Nephron progenitor cell (in vitro differentiated cells): ENCODE data around the gene ANKS1B.

Experiments
- DNase-seq: peaks from one replicate; pipeline ENCODE4 v3.0.0; 2021
- H3K27ac Mint-ChIP-seq: 2 replicates; pipeline ENCODE4 v1.8.0; 2021; ENCODE audit warnings: mild to moderate bottlenecking, moderate library complexity, mixed read lengths
- H3K27me3 Mint-ChIP-seq: 2 replicates; pipeline ENCODE4 v1.8.0; 2021; ENCODE audit warnings: mild to moderate bottlenecking, low read depth, mixed read lengths; ENCODE audit not compliant: poor library complexity
- H3K36me3 Mint-ChIP-seq: 2 replicates; pipeline ENCODE4 v1.8.0; 2021; ENCODE audit warnings: low read depth, mixed read lengths
- H3K4me1 Mint-ChIP-seq: 2 replicates; pipeline ENCODE4 v1.8.0; 2021; ENCODE audit warnings: mixed read lengths
- H3K4me3 Mint-ChIP-seq: 2 replicates; pipeline ENCODE4 v1.8.0; 2021; ENCODE audit warnings: mild to moderate bottlenecking, moderate library complexity, mixed read lengths
- H3K9me3 Mint-ChIP-seq: 2 replicates; pipeline ENCODE4 v1.8.0; 2021; ENCODE audit warnings: mild to moderate bottlenecking, moderate library complexity, mixed read lengths
- TF ChIP-seq, protein P1 (sequence below): fragments of 200-600 bp; sonication (generic); IDR thresholded peaks from 2 replicates; pipeline ENCODE4 v1.5.0; 2021; ENCODE audit warnings: antibody characterized with exemption

ANKS1B gene

GRCh38 chr12:99957866-99958466 lies 26.8 kb downstream of the ANKS1B start:
- Mint-ChIP-seq H3K4me3 (no peak overlapping the region), H3K4me1 (no peaks in the 10 kb centered on the region), H3K27ac (no peak overlapping the region), H3K27me3 (no peaks in the 10 kb centered on the region), H3K9me3 (no peaks in the 10 kb centered on the region), H3K36me3 (no peaks in the 10 kb centered on the region)
- no peak for DNase-seq
- TF ChIP-seq, protein P1, sequence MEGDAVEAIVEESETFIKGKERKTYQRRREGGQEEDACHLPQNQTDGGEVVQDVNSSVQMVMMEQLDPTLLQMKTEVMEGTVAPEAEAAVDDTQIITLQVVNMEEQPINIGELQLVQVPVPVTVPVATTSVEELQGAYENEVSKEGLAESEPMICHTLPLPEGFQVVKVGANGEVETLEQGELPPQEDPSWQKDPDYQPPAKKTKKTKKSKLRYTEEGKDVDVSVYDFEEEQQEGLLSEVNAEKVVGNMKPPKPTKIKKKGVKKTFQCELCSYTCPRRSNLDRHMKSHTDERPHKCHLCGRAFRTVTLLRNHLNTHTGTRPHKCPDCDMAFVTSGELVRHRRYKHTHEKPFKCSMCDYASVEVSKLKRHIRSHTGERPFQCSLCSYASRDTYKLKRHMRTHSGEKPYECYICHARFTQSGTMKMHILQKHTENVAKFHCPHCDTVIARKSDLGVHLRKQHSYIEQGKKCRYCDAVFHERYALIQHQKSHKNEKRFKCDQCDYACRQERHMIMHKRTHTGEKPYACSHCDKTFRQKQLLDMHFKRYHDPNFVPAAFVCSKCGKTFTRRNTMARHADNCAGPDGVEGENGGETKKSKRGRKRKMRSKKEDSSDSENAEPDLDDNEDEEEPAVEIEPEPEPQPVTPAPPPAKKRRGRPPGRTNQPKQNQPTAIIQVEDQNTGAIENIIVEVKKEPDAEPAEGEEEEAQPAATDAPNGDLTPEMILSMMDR = no peak

GRCh38 chr12:99954724-99955123 lies 30.0 kb downstream of the ANKS1B start:
- H3K4me1 Mint-ChIP-seq = no peaks in the 10 kb centered on the region
- TF ChIP-seq, protein P1 = no peak
- no peaks in the 10 kb centered on the region for H3K9me3 Mint-ChIP-seq
- H3K27ac Mint-ChIP-seq = no peak overlapping the region
- no peaks in the 10 kb centered on the region for H3K36me3 Mint-ChIP-seq
- no peak for DNase-seq
- no peak overlapping the region for H3K4me3 Mint-ChIP-seq
- peaks cover 3% of the 10 kb centered on the region for H3K27me3 Mint-ChIP-seq

GRCh38 chr12:99948370-99948769 lies 36.4 kb downstream of the ANKS1B start:
- no peaks in the 10 kb centered on the region for H3K9me3 Mint-ChIP-seq
- DNase-seq = no peak
- H3K27ac Mint-ChIP-seq = no peak overlapping the region
- H3K27me3 Mint-ChIP-seq = peaks cover 3% of the 10 kb centered on the region
- no peaks in the 10 kb centered on the region for H3K4me1 Mint-ChIP-seq
- TF ChIP-seq, protein P1 = no peak
- H3K36me3 Mint-ChIP-seq = no peaks in the 10 kb centered on the region
- no peak overlapping the region for H3K4me3 Mint-ChIP-seq

DNA sequence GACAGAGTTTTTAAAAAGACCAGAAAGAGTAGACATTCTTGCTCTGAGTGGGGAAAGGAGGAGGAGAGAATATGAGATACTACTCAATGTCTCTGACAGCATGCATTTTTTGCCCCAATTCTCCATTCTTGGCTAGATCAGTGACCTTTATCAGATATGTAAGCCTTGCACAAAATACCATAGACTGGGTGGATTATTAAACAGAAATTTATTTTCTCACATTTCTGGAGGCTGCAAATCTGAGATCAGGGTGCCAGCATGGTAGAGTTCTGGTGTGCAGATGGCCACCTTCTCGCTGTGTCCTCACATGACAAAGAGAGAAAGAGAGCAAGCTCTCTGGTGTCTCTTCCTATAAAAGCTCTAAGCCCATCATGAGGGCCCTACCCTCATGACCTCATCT lies 38.6 kb downstream of the ANKS1B start:
- Mint-ChIP-seq H3K27ac (no peak overlapping the region), H3K36me3 (no peaks in the 10 kb centered on the region), H3K9me3 (no peaks in the 10 kb centered on the region), H3K4me3 (no peak overlapping the region), H3K4me1 (no peaks in the 10 kb centered on the region), H3K27me3 (peaks cover 3% of the 10 kb centered on the region)
- DNase-seq = no peak
- TF ChIP-seq, protein P1 = no peak

GRCh38 chr12:99935608-99936007 lies 49.1 kb downstream of the ANKS1B start:
- TF ChIP-seq, protein P1 = no peak
- H3K27ac Mint-ChIP-seq = no peak overlapping the region
- H3K36me3 Mint-ChIP-seq = no peaks in the 10 kb centered on the region
- no peak overlapping the region for H3K4me3 Mint-ChIP-seq
- no peaks in the 10 kb centered on the region for H3K27me3 Mint-ChIP-seq
- H3K9me3 Mint-ChIP-seq = no peaks in the 10 kb centered on the region
- no peaks in the 10 kb centered on the region for H3K4me1 Mint-ChIP-seq
- no peak for DNase-seq

GRCh38 chr12:99926511-99927169 lies 58.1 kb downstream of the ANKS1B start:
- TF ChIP-seq, protein P1 = no peak
- Mint-ChIP-seq H3K27ac (no peak overlapping the region), H3K36me3 (no peaks in the 10 kb centered on the region), H3K4me1 (no peaks in the 10 kb centered on the region), H3K4me3 (no peak overlapping the region), H3K9me3 (peaks cover 4% of the 10 kb centered on the region), H3K27me3 (no peaks in the 10 kb centered on the region)
- DNase-seq = no peak
